HepG2 (cell line): ENCODE results near the gene HNRNPUL1. TPM values are rescaled to one million over a fixed set of nuclear protein-coding genes. Genes with fewer than 3 reads are reported as not detected.

ENCODE experiments used
- CHD4 ChIP-seq: fragments of 200-600 bp; sonication (generic); IDR thresholded peaks from 2 replicates; pipeline ENCODE4 v1.7.0; 2017; ENCODE audit warnings: mild to moderate bottlenecking, low read length, borderline replicate concordance
- FOSL1 ChIP-seq: sonication (generic); formaldehyde crosslinking; IDR thresholded peaks from 2 replicates; pipeline ENCODE4 v1.9.0; 2021; ENCODE audit warnings: missing genetic modification reagents, borderline replicate concordance
- FOXP4 ChIP-seq: sonication (generic); formaldehyde crosslinking; IDR thresholded peaks from 2 replicates; pipeline ENCODE4 v1.4.0; 2020; ENCODE audit warnings: missing genetic modification reagents
- FUBP1 ChIP-seq: sonication (generic); formaldehyde crosslinking; IDR thresholded peaks from 2 replicates; pipeline ENCODE4 v1.5.1; 2020; ENCODE audit warnings: missing genetic modification reagents, mild to moderate bottlenecking, borderline replicate concordance
- GTF2F1 ChIP-seq: fragments of 150-350 bp; IDR thresholded peaks from 2 replicates; pipeline ENCODE4 v1.6.1; 2014; ENCODE audit warnings: low read length
- HCFC1 ChIP-seq: fragments of 150-350 bp; IDR thresholded peaks from 2 replicates; pipeline ENCODE4 v1.6.1; 2014; ENCODE audit warnings: low read depth, low read length
- PHF8 ChIP-seq: sonication (generic); formaldehyde crosslinking; IDR thresholded peaks from 2 replicates; pipeline ENCODE4 v1.5.0; 2020; ENCODE audit warnings: missing genetic modification reagents
- POGK ChIP-seq: sonication (generic); formaldehyde crosslinking; conservative IDR thresholded peaks from 2 replicates; pipeline ENCODE4 v1.8.0; 2022; ENCODE audit warnings: mild to moderate bottlenecking, moderate library complexity, missing genetic modification reagents
- POLR2A ChIP-seq, 2 experiments: IDR thresholded peaks; 2 replicates each; pipeline ENCODE4 v1.6.1; 2011; ENCODE audit warnings: low read depth in 2 of 2, low read length in 2 of 2, mild to moderate bottlenecking in 1 of 2, moderate library complexity in 1 of 2; ENCODE audit not compliant: insufficient read depth in 1 of 2
- RBFOX2 ChIP-seq: fragments of 200-400 bp; formaldehyde crosslinking; IDR thresholded peaks from 2 replicates; pipeline ENCODE4 v1.6.1; 2017; ENCODE audit warnings: low read depth, mild to moderate bottlenecking, low read length
- SALL1 ChIP-seq: sonication (generic); formaldehyde crosslinking; IDR thresholded peaks from 2 replicates; pipeline ENCODE4 v1.8.0; 2022; ENCODE audit warnings: mild to moderate bottlenecking, missing genetic modification reagents
- TFAP4 ChIP-seq: sonication (generic); IDR thresholded peaks from 2 replicates; pipeline ENCODE4 v1.6.1; 2016; ENCODE audit warnings: low read depth, borderline replicate concordance
- THAP7 ChIP-seq: sonication (generic); formaldehyde crosslinking; IDR thresholded peaks from 2 replicates; pipeline ENCODE4 v1.8.1; 2023; ENCODE audit warnings: mild to moderate bottlenecking, missing genetic modification reagents
- ZMYM4 ChIP-seq: sonication (generic); formaldehyde crosslinking; IDR thresholded peaks from 2 replicates; pipeline ENCODE4 v1.8.1; 2023; ENCODE audit warnings: mild to moderate bottlenecking, missing genetic modification reagents
- ZNF256 ChIP-seq: sonication (generic); formaldehyde crosslinking; conservative IDR thresholded peaks from 2 replicates; pipeline ENCODE4 v1.4.0; 2020; ENCODE audit warnings: missing genetic modification reagents
- ZNF44 ChIP-seq: sonication (generic); formaldehyde crosslinking; IDR thresholded peaks from 2 replicates; pipeline ENCODE4 v1.5.1; 2020; ENCODE audit warnings: mild to moderate bottlenecking, missing genetic modification reagents
- ZUFSP ChIP-seq: sonication (generic); formaldehyde crosslinking; IDR thresholded peaks from 2 replicates; pipeline ENCODE4 v1.9.0; 2021; ENCODE audit warnings: missing genetic modification reagents, mild to moderate bottlenecking, borderline replicate concordance
- polyA plus RNA-seq, 8 experiments: library from polyadenylated mRNA; depleted of rRNA in 3 of 8; stranded (reverse) in 7 of 8; unstranded in 1 of 8; fragments of >200 nt; fragmentation: Illumina TruSeq in 4 of 8; extraction: Trizol in 4 of 8; gene quantifications; 2 replicates each; pipeline versions ENCODE4 v1.2.1 to v1.2.3, GENCODE V29; 2011 to 2016; ENCODE audit warnings: low read depth in 4 of 8, missing spikeins in 1 of 8, mixed read lengths in 1 of 8; ENCODE audit not compliant: insufficient read depth in 1 of 8
- total RNA-seq, 5 experiments: library from RNA; depleted of rRNA; stranded (reverse); fragments of >200 nt; fragmentation: Illumina TruSeq; extraction: Trizol; gene quantifications; 2 replicates each; pipeline ENCODE4 v1.2.3, GENCODE V29; 2016; ENCODE audit warnings: low read depth in 1 of 5
- TF ChIP-seq, protein P1 (sequence below): IDR thresholded peaks from 2 replicates; pipeline ENCODE4 v1.6.1; 2016; ENCODE audit warnings: missing compliant biosample characterization, missing genetic modification reagents, borderline replicate concordance

Gene HNRNPUL1
- total and polyA plus RNA-seq, 2 of the 13 experiments (the other 11 are each of a cell fraction or from before 2014, with no cell fraction given) = 30.9 to 81.7 TPM

DNA sequence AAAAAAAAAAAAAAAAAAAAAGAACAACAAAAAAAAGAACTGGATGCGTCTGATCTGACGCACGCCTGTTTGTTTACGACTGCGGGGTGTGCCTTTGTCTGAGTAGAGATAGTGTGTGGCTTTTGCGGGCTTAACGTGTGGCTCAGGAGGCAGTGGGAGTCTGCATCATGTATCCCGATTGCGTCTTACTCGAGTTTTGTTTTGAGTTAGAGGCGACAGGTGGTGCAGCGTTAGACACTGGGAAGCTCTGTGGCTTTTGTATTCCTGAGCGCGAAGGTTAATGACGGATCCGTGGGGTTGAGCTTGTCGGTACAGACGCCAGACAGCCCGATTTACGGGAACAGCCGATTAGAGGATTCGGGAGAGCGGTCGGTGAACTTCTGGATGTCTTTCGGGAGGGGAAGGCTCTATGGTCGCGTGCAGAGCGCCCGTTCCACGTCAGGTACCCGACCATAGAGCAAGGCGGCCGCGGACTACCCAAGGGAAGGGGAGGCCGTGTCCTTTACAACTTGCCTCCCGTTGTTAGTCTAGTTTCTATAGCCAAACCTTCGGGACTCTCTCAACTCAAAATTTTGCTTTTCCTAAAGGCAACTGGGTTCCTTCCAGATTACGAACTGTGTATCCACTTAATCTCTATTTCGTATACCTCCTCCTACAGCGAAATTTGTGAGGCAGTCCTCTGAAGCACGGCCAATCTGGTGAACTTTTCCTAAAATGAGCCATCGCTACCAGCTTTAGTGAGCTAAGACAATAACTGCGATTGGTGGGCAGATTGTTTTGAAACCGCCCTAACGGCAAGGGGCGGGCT is 926 bp upstream of the HNRNPUL1 start (continued):
- TF ChIP-seq TFAP4 (0 out of 2 replicates have a peak, but pooled peaks have one; percentile 12), POLR2A (IDR thresholded peaks at IDR 0.05; ENCODE audit: insufficient read depth in 1 of 2, low read depth in 2 of 2, low read length in 2 of 2) (peak; percentile 61 to 84; a peak in 3 of 4 replicates), FOXP4 (CRISPR knock-in tag) (0 out of 2 replicates have a peak, but pooled peaks have one; percentile 9), ZNF256 (CRISPR knock-in tag) (no peak), CHD4 (0 out of 2 replicates have a peak, but pooled peaks have one; percentile 0), GTF2F1 (no peak), SALL1 (peak; percentile 1; the same call in 1 of the 2 replicates), RBFOX2 (peak; percentile 61; the same call in 1 of the 2 replicates), THAP7 (CRISPR knock-in tag) (0 out of 2 replicates have a peak, but pooled peaks have one; percentile 14), POGK (CRISPR knock-in tag) (0 out of 2 replicates have a peak, but pooled peaks have one; percentile 19), FUBP1 (CRISPR knock-in tag) (no peak), ZUFSP (no peak), FOSL1 (CRISPR knock-in tag) (no peak), ZMYM4 (CRISPR knock-in tag) (no peak), PHF8 (CRISPR knock-in tag) (peak; percentile 30; the same call in 1 of the 2 replicates), HCFC1 (no peak), ZNF44 (CRISPR knock-in tag) (no peak)
- TF ChIP-seq, protein P1, sequence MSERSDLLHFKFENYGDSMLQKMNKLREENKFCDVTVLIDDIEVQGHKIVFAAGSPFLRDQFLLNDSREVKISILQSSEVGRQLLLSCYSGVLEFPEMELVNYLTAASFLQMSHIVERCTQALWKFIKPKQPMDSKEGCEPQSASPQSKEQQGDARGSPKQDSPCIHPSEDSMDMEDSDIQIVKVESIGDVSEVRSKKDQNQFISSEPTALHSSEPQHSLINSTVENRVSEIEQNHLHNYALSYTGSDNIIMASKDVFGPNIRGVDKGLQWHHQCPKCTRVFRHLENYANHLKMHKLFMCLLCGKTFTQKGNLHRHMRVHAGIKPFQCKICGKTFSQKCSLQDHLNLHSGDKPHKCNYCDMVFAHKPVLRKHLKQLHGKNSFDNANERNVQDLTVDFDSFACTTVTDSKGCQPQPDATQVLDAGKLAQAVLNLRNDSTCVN (CRISPR knock-in tag) = no peak
